SIG-M5 treated with dmso at 0.1 percent for 504 hours (cell line): ENCODE results near the gene CAMKMT.

ENCODE experiments used
- DNase-seq: peaks from one replicate; lab custom pipeline; 2025; ENCODE audit not compliant: unreplicated experiment; lab: John Stamatoyannopoulos, UW

CAMKMT gene

DNA sequence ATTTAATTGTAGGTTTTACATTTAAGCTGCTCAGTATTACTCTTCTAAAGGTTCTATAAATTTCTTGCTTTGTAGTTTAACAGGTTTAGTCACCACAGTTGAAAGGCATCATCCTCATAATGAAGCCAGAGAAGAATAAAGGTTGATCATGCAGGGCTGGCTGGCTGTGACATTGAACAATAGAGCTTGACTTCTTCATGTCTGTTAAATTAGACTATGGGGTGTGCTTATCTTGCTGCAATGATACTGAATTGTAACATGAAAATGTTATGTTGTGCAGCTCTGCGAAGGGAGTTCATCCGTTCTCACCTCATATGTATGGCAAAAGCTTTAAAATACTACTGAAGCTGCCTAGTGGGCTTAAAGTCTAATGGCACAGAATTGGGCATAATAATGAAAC is 81.8 kb downstream of the CAMKMT start:
- no peak for DNase-seq

DNA sequence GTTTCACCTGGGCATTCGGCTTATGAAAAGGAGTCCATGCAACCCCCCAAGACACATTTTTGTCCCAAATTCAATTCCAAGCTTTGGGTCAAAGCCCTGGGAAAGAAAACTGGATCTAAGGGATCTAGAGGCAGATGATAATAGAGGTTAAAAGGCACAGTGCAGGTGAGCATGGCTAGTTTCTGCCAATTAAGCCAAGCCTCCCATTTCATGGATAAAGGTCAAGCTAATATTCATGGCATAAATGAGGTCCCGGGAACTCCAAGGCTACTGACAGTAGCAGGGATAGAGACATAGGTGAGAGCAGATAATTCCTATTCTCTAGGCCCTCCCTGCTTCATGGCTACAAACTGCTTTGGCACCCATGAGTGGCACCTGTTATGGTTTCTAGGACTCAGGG is 83.1 kb downstream of the CAMKMT start:
- DNase-seq, result no peak

DNA sequence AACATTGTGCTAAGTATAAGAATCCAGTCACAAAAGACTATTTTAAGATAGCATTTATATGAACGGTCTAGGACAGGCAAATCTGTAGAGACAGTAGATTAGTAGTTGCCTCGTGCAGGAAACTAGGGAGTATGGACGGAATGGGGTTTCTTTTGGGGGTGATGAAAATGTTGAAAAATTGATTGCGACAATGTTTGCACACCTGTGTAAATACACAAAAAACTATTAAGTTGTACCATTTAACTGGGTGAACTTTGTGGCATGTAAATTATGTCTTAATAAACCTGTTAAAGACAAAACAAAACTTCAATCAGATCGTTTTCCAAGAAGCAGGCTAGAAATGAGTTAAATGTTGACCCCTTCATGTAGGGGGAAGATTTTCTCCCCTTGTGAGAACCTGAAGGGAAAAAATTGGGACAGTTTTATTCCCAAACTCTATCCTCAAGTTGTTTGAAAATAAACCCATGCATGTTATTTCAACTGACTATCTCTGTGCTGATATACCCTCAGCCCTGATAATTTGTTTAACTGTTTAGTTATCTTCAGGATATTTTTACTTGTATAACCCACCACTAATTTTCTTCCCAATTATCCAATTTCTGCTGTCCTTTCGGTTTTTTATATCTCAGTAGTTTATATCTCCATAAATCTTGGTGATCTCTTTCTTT is 87.2 kb downstream of the CAMKMT start:
- no peak for DNase-seq

DNA sequence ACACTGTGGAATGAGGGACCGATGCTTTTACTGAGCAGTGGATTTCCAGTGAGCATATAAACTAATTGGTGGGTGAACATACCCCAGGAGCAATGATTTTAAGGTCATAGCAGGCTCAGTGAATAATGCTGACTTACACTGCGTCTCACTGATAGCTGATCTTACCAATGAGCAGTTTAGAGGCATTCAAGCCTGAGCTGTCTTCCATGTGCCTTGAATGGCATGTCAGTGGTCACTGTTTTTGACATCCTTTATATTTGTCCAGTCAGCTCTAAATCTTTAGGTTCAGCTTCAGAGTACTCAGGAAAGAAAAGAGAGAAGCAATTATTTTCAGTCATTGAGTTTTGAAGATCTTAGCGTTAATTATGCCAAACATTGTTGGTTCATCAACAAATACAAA is 88.3 kb downstream of the CAMKMT start:
- DNase-seq, result no peak

DNA sequence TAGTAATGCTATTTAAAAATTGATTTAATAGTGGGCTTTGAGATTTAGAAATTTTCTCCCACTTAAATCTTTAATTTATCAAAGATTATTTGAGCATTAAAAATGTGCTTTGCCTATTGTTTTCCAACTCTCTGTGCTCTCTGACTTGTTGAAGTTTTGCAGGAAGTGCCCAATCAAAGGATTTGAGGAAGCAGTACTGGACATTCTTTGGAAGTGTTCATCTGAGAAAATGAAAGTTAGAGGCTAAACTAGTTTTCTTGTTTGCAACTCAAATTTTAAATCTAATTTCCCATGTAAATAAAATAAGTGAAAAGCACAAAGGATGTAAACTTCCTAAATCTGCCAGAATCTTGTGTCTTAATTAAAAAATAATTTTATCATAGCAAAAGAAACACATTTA is 89.1 kb downstream of the CAMKMT start:
- DNase-seq, result no peak

DNA sequence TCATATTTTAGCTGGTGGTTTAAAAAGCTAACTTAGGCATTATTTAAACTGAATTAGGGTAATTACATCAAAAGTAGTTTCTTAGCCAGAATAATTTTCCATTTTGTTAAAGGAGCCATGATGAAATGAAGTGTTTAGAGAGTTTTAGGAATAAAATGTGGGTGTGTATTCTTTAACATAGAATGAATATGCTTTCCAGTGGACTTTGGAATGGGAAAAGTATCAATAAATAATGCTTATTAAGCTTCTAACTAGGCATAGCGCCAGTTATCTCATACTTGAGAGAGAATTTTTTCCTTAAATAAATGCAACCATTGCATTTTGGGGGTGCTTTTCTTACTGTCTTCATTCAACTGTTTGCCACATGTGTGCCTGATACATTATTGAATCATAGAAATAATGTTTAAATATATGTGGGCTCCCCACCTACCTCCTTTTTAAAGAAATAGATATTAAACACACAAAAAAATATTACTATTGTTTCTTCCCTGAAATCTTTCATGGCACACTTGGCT is 90.4 kb downstream of the CAMKMT start:
- DNase-seq, result no peak

DNA sequence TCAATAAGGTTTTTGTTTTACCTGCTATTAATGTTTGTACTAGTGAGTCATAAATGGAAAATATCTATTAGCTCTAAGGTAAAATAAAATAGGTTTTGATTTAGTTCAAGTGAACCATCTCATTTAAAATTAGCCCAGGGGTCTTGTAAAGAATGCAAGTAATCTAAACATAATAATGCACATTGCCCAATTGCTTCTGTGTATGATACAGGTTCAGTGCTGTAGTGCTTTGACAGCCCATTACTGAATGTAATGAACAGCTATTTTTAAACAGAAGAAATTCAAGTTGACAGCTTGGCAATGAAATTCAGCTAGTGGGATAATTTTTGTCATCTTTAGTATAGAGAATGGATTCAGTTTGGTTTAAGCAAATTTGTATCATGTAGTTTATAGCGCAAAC is 91.5 kb downstream of the CAMKMT start:
- no peak for DNase-seq

DNA sequence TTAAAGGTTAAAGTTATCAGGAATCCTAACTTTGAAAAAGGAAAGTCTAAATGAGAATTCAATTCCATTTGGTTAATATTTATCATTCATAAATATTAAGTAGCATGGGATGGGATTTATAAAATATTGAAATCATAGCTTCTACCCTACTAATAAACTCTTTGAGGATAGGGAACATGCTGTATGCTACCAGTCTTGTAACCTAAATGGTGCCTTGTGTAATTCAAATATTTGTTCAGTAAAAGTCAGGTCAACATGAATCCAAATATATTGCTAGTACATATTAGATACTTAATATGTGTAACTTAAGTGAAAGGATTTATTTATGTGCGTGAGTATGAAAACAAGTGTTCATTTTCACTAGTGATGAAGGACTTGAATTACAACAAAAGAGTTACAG is 94.1 kb downstream of the CAMKMT start:
- no peak for DNase-seq

DNA sequence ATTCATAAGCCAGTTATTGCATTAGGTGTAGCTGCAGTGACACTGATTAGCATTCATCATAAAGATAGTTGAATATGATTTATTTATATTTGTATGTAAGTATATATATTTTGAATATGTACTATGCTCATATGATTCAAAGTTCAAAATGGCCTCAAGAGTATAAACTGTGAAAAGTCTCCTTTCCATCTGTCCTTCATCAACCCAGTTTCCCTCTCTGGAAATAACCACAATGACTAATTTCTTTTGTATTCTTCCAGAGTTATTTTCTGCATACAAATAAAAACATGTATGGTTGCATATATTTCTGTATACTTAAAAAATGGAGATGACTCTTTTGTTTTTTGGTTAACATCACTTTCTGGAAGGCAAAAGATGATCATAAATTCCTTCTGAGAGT is 95.2 kb downstream of the CAMKMT start:
- DNase-seq, result no peak

DNA sequence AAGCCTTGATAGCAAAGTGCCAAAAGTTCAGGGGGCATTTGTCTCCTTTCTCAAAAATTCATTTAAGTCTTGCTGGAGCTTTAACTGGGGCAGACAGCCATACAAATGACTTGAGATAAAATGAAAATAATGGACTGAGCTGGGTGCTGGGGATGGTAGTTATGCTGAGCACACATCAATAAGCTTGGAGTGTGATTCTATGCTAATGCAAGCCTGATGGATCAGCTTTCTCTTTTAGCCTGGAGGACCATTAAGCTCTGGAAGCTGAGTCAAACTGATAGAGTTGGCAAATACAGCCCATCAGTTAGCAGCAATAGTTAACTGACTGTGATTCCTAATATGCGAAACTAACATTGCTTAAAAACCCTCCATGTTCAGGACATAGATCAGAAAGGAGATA is 98.0 kb downstream of the CAMKMT start:
- DNase-seq, result no peak

DNA sequence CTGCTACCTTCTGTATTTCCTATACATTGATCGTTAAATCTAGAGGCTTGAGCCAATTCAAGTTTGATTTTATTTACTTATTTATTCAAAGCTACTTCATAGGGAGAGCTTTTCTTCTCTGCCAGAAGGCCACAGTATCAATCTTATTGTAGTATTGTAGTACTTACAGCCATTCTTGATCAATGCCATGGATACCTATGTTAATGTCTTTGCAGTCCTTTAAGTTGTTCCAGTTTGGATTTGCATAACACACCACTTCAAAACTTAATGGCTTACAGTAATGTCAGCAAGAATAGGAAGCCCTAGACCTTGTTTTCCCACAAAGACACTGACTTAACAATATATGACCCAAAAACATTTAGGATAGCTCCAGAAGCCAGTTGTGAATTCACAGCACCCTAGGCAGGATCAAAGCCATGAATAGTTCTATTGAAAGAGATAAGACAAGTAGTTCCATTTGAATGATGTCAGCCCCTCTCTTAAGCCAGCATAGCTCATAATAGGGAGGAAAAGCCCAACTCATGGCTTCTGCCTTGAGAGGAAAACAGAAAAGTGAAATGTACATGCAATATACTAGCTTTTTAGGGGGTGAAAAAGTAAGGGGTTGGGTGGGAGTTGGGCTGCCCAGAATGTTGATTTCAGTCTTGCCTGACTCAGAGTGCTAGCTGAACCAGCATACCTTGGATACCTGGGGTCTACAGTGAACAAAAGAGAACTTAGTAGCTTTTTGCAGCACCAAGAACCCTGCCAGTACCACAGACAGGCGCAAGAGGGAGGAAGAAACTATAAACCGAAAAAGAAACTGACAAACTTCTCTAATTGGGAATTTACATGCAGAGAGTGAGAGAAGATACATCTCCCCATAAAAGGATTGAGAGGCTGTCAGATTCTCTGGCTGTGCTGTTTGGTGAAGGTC is 101.4 kb downstream of the CAMKMT start:
- no peak for DNase-seq

DNA sequence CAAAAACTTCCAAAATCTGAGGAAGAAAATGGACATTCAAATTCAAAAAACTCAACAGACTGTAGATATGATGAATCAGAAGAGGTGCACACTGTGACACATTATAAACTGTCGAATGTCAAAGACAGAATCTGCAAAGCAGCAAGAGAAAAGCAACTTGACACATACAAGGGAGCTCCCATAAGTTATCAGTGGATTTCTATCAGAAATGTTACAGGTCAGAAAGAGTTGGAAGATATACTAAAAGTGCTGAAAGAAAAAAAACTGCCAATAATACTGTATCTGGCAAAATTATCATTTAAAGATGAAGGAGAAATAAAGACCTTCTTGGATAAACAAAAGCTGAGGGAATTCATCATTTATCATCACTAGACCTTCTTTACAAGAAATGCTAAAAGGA is 102.7 kb downstream of the CAMKMT start:
- no peak for DNase-seq

DNA sequence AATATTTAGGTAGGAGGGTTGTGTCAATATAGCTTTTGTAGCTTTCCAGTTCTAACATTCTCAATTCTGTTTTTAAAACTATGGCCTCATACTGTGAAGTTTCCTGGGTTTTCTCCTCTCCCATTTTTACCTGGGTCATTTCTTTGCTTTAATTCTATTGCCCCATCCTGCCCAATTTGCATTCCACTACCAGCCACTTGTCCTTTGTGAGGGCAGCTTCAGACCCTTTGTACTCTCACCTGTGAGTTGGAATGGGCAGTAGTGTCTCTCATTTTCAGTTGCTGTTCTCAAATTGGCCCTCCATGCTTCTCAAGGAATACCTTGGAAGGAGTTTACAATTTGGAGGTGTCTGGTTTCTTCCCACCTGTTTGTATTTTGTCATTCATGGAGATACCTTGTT is 108.4 kb downstream of the CAMKMT start:
- no peak for DNase-seq

DNA sequence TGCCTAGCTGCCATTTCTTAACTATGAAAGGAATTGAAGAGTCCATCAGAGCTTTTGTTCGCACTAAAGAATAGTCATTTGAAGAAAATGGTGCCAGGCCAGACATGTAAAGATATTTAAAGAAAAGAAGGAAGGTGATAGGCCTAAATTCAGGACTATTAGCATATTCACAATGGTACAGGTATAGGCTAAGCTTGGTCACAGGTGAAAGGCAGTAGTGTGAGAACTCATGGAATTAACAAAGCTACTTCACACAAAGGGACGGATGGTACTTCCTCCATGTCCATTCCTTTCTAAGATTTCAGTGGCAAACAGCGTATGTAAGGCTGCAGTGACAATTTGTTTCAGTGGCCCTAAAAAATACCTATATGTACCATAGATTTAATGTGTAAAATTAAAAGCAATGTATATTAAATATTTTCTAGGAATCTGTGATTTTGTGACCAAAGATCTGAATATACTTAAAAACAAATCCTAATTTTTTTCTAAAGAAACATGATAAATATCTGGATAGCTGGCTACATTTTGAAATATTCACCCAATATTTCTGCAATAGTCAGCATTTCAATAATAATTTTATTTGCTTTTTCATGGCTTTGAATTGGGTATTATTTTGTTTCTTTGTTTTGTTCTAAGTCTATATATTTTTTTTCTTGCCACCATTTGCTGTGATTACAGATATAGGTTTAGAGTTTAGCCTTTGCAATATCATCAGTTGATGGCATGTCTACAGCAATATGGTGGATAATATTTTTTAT is 116.1 kb downstream of the CAMKMT start:
- no peak for DNase-seq

DNA sequence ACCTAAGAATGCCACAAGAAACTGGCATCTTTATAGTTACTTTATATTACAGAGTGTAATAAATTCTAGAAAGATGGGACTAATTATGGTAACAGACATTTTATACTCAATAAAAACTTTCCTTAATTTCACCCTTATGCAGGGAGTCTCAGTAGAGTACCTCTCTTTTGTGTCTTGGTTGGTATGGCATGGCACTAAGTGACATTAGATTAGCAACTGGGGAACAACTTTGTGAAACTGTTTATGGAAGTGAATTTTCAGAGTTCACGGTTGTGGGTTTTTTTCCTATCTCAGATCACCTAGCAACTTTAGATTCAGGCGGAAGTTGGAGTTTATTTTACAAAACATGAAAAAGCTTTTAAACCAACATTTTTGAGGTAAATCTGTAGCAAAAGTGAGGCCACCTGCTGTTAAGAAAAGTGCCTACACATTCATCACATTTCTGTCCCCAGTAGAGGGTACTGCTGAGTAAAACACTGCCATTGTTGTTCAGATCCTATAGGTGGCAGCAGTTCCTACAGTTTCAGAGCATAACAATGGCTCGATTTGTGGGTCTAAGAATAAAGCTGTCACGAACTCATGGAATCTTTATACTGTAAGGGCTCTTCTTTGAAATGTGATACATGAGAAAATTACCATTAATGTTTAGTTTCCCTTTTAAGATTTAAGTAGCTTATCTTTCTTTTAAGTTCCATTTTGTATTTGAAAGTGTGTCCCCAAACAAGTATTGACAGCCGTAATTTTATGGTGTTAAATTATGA is 117.6 kb downstream of the CAMKMT start:
- peak; percentile 95 for DNase-seq

DNA sequence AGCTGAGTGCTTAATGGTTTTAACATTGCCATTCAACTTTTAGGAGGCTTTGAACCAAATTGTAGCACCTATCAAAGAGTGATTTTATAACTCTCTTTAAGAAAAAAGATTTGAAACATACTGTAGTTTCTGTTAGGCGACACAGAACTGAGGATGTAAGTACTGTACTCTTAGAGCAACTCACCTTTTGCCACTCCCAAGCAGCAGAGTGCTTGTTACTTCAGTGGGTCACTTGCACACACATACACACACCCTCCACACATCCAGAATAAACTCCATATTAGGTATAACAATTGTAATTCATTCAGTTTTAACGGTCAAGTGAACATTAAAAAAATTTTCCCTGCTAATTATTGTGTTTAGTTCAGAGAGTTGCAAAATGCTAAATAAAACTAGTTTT is 118.3 kb downstream of the CAMKMT start:
- no peak for DNase-seq

DNA sequence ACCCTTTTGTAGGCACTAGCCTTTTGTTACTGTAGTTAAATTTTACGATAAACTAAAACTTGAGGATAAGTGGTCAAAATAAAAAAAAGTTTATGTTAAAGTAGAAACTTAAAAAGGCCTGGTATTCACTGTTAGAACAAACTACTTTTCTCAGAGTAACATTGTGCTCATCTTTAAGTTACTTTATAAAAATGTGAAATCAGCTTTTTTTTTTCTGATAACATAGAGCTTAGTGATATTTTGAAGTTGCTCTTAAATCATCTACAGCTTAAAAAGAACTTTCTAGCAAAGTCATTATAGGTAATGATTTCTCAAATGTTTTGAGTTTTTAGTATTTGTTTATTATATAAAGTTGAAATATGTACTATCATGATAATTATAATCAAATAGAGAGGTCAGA is 125.3 kb downstream of the CAMKMT start:
- DNase-seq, result no peak

DNA sequence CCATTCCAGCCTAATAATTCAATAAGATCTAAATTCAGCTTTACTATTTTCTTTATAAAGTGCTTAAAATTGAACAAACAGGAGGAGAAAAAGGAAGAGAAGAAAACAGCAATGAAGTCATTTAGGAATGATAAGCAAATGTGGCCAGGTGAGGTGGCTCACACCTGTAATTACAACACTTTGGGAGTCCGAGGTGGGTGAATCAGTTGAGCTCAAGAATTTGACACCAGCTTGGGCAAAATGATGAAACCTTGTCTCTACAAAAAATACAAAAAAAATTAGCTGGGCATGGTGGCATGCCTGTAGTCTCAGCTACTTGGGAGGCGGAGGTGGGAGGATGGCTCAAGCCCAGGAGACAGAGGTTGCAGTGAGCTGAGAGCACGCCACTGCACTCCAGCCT is 129.0 kb downstream of the CAMKMT start:
- DNase-seq, result no peak

DNA sequence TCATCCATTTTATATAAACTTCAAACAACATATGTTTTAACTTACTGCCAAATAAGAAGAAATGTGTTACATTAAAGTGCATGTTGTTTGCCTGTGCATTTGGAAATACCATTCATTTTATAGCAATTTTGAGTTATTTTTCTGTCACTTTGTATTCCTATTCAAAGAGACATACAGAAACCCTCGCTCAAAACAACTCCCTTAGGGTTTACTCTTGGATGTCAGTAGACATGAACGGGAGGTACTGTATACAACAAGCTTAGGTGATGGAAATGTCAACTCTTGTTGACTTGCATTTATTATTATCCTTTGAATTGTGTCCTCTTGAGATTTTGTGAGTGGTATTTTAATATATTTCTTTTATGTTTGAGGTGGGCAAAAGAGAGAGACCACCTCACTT is 132.3 kb downstream of the CAMKMT start:
- no peak for DNase-seq

DNA sequence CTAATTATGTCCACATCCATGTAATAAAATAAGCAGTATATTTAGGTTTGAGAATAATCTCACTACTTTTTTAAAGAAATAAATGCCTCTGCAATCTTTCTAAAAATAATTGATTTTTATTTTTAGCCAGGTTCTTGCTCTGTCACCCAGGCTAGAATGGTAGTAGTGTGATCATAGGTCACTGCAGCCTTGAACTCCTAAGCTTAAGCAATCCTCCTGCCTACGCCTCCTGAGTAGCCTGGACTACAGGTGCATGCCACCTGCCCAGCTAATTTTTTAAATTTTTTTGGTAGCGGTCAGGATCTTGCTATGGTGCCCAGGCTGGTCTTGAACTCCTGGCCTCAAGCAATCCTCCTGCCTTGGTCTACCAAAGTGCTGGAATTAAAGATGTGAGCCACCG is 133.3 kb downstream of the CAMKMT start:
- DNase-seq, result no peak

DNA sequence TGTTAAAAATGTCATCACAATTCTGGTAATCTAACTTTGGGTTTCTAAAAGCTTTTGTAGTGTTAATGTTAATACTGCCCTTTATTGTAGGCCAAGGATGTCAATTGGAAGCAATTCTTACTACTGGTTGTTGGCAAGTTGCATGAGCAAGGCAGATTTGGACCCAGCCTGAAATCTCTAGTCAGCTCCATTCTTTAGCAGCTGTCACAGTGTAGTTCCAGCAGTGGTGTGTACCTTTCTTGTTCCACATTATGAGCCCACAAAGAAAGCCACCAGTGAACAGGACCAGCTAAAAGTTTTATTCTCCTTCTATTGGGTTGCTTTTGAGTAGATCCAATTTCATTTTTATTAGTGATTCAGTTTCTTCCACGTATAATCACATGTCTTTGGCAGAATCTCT is 133.8 kb downstream of the CAMKMT start:
- no peak for DNase-seq
